OCI-LY7 (cell line): ENCODE results near the gene PCDHGA12.

Experiments used
- EZH2phosphoT487 ChIP-seq: fragments of 200-600 bp; sonication (generic); IDR thresholded peaks from 2 replicates; pipeline ENCODE4 v1.6.1; 2018; ENCODE audit warnings: low read depth, borderline replicate concordance, mild to moderate bottlenecking, mixed run types, antibody characterized with exemption, low read length, moderate library complexity, mixed read lengths
- TF ChIP-seq, protein P1 (sequence below): fragments of 200-600 bp; sonication (generic); conservative IDR thresholded peaks from 2 replicates; pipeline ENCODE4 v1.5.1; 2014; ENCODE audit warnings: mild to moderate bottlenecking, antibody characterized with exemption, low read length, moderate library complexity, mixed read lengths

DNA sequence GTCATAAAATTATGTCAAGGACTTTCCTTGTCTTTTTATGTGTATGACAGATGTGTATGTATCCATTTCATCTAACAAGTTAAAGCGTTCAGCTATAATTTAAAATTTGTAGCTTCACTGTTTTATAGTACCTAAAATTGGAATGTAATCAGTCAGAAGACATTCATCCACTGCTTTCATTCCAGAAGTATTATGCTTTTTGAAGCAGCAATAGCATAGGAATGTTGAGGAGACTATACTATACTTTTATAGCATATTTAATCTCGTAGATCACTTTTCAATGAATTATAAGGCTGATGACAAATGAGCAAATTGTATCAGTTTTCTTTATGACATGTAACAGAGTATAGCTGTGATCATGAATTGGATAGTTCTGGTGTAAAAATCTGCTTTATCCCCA is 6.9 kb downstream of the PCDHGA12 start:
- TF ChIP-seq, protein P1, sequence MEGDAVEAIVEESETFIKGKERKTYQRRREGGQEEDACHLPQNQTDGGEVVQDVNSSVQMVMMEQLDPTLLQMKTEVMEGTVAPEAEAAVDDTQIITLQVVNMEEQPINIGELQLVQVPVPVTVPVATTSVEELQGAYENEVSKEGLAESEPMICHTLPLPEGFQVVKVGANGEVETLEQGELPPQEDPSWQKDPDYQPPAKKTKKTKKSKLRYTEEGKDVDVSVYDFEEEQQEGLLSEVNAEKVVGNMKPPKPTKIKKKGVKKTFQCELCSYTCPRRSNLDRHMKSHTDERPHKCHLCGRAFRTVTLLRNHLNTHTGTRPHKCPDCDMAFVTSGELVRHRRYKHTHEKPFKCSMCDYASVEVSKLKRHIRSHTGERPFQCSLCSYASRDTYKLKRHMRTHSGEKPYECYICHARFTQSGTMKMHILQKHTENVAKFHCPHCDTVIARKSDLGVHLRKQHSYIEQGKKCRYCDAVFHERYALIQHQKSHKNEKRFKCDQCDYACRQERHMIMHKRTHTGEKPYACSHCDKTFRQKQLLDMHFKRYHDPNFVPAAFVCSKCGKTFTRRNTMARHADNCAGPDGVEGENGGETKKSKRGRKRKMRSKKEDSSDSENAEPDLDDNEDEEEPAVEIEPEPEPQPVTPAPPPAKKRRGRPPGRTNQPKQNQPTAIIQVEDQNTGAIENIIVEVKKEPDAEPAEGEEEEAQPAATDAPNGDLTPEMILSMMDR, result no peak
- no peak for TF ChIP-seq EZH2phosphoT487
